M059J (cell line): ENCODE measurements around the gene MIDN. TPM values are rescaled to one million over a fixed set of nuclear protein-coding genes. Genes with fewer than 3 reads are reported as not detected.
A peak's percentile ranks its signal among the peaks of the same experiment; 100 is the strongest.

Source experiments
- DNase-seq: peaks from one replicate; pipeline ENCODE4 v3.0.0-alpha.2; 2012; ENCODE audit warnings: low read depth
- total RNA-seq: library from RNA; depleted of rRNA; stranded (reverse); fragments of >200 nt; shearing (Covaris generic); gene quantifications from 2 replicates; pipeline ENCODE4 v1.2.3, GENCODE V29; 2014

The MIDN gene
- total RNA-seq, 1 experiment from 2014 or later = 11.0 TPM

DNA sequence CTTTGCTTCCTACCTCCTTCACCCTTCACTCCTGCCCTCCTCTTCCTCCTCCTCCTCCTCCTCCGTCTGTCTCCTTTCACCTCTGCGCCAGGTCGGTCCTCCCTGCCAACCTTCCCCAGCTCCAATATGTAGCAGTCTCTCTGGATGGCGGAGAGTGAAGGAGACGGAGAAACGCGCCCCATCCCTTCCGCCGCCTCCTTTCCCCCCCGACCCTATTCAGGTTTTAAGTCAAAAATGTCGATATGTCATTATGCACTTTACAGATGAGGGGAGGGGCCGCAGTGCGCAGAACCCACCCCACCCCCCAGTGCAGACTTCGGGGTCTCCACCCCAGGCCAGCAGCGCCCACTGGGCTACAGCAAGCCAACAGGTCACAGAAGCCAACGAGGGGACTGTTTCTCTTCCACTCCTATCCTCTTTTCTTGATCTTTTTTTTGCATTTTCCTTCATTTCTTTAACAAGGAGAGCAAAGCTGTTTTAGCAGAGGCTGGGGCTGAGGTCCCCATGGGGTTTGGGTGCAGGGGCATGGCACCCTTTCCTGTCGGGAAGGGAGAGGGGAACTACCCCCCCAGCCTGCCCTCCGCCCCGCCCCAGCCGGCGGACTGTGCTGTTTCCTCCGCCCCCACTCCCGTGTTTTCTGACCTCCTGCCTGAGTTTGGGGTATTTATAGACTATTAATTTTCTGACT lies 9.2 kb downstream of the MIDN start:
- no peak for DNase-seq

- no peak for DNase-seq
Observed at GRCh38 chr19:1258163-1258492, 9.7 kb downstream of the MIDN start.

GRCh38 chr19:1258707-1259205 lies 10.4 kb downstream of the MIDN start:
- no peak for DNase-seq

DNA sequence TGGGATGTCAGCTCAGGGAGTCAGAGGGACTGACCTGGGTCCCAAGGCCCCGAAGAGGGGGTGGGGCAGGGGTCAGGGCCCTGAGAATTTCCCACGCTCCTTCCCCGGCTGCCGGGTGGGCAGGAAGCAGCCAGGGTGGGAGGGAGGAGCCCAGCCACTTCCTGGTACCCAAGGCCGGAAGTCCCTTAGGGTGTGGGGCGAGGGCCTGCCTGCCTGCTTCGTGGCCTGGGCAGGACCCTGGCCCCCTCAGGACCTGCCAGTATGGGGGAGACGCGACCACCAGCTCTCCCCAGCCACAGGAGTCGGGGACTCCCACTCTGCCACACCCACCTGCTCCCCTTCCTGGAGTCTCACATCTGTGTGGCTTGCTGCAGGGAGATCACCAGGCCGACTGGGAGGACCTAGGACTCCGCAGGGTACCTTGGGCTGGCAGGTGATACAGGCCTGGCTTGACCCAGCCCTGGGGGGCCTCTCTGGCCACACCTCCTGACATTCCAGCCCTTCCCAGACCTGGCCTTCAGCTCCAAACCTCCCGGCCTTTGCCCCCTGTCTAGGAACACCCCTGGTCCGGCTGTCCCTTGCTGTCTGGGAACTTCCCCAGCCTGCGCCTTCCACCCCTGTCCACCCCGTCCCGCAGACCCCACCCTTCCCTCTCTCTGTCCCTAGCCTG lies 11.0 kb downstream of the MIDN start:
- peak; percentile 85 for DNase-seq

GRCh38 chr19:1259876-1260748 lies 11.7 kb downstream of the MIDN start:
- DNase-seq = peak; percentile 69

GRCh38 chr19:1260749-1261537 lies 12.6 kb downstream of the MIDN start:
- DNase-seq = peak; percentile 94

DNA sequence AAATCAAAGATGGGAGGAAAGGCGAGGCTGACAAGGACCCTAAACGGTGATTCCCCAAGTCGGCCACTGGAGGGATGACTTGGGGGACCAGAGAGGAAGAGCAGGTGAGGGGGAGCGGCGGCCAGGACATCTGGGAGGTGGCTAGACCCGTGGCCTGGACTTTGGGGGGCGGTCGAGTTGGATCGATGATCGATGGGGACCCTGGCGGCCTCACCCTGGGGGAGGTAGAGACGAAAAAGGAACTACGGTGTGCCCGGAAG lies 13.1 kb downstream of the MIDN start:
- DNase-seq = peak; percentile 60

GRCh38 chr19:1261798-1262622 lies 13.6 kb downstream of the MIDN start:
- peak; percentile 78 for DNase-seq

DNA sequence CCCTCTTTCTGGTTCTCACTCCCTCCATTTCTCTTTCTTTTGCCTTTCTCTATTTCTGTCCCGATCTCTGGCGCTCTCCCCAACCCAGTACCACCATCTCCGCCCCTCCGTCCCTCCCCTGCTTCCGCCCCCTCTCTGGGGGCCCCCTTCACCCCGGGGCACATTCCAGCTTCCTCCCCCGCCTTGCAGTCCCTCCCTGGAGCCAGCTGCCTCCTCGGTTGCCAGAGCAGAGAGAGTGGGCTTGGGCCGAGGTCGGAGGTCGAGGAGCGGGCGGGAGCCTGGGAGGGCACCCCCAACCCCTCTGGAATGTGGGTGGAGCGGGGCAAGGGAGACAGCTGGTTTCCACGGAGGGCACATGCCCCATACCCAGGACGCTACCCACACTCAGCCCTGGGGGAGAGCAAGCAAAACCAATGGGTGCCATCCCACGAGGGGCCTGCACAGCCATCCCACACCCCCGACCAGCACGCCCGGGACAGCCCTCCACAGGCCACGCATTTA lies 14.3 kb downstream of the MIDN start:
- DNase-seq = no peak

- DNase-seq = no peak
Observed at GRCh38 chr19:1263188-1263587, 14.8 kb downstream of the MIDN start.

DNA sequence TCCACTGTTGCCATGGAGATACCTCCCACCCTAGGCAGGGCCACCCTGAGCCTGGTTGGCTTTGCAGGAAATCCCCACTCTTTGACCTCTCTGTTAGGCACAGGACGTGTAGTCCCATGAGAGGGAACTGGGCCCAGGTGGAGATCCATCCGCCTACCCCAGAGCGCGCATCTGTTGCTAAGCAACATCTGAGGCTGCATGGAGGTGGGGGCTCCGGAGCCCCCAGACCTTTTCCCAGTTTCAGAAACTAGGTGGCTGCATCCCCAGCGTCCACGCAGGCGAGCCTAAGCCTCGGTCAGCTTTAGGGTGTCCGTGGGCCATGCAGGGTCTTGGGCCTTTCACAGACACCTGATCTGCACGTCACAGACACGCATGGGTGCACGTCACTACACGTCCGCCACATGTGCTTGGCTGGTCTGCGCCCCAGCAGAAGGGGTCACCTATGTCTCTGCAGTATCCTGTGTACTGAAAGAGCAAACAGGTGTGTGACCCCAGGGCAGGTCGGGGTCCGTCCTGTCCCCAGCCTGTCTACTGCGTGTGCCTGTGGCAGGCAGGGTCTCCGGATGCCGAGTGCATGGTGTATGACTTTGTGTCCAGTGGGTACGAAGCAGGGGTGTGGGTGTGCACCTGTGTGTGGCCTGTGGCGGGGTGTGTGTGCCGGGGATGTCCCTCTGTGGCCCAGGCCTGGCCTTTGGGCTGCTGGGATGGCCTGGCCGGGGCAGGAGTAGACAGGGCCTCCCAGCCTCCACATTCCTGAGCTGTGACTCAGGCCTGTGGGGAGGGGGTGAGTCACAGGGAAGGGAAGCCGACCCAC lies 16.6 kb downstream of the MIDN start:
- DNase-seq = peak; percentile 95

DNA sequence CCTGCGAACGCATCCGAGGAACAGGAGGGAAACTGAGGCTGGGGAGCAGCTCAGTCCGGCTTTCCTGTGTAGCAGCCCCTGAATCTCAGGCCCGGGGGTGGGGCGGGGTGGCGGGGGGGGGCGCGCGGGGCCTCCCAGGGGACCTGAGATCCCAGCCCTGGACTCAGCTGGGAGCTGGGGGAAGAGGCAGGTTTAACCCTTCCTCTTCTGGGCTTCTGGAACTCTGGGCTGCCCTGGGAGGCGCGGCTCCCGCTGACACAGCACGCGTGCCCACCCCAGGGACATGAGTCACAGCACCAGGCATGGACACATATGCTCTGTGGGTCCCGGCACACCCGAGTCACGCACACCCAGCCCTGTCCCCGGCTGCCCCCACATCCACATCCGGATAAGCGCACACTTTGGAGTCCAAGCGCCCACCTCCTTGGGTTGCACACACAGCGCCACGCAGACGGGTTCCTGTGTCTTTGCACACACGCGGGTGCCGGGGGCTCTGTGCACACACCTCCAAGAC lies 17.3 kb downstream of the MIDN start:
- DNase-seq = peak; percentile 88

DNA sequence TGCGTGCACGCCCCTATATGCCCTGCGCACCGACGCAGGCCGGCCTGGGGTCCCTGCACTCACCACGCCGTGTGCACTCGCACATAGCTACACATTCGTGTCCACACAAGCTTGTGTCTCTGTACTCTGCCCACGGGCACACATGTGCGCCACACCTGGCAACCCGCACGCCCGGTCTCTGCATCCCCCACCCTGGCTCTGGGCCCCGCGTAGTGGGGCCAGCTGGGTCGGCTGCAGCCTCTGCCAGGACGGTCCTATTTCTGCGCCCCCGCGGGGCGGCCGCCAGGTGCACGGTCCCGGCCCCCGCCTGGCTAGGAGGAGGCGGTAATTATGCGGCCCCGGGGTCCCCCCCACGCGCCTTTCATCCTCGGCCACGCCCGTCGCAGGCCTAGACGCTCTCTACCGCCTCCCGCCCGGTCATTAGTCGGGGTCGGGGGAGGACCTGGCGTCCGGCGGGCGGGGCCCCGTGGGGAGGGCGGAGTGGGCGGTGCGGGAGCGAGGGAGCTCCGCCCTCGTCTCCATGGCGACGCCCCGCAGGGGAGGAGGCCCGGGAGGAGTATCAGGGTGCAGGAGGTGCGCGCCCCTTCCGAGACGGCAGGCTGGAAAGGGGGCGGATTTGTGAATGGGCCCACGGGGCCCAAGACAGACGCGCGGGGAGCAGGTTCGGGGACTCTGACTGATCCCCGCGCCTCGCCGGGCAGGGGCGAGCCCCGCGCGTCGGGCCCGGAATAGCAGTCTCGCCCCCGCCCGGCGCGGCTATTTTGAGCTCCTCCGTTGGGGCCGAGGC lies 17.9 kb downstream of the MIDN start:
- peak; percentile 89 for DNase-seq

- peak; percentile 51 for DNase-seq
Observed at GRCh38 chr19:1266916-1267476, 18.6 kb downstream of the MIDN start.

GRCh38 chr19:1267477-1268225 lies 19.3 kb downstream of the MIDN start:
- no peak for DNase-seq

DNA sequence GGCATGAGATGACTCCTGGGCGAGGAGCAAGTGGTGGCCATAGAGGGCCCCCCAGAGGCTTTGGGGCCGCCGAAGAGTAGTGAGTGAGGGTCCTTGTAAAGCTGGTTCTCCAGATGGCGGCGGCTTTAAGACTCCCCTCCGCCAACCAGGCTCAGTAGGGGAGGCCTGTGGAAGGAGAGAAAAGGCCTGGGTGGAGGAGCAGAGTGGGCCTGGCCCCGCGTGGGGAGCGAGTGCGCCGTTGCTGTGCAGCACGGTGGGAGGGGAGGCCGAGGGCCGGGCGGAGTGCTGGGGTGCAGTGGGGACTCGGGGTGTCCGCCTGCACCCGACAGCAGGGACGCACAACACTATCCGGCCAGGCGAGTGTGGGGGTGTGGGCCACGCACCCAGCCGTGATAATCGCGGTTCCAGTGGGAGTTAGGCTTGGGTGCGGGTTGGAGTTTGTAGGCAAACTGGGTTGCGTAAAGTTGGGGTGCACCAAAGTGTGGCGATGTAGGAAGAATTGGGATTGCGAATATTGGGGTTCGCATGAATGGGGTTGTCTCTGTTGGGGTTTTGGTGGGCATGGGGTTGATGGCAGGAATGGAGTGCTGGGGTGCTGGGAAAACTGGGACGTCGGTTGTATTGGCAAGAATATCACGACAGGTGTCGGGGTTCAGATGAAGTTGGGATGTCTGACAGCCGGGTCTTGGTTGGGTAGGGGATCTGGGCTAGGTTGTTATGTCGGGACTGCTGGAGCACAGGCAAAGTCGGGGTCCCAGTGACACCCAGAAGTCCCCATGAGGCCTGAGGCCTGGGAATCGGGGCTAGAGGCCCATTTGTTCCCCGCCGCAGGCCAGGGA lies 20.1 kb downstream of the MIDN start:
- DNase-seq = no peak

DNA sequence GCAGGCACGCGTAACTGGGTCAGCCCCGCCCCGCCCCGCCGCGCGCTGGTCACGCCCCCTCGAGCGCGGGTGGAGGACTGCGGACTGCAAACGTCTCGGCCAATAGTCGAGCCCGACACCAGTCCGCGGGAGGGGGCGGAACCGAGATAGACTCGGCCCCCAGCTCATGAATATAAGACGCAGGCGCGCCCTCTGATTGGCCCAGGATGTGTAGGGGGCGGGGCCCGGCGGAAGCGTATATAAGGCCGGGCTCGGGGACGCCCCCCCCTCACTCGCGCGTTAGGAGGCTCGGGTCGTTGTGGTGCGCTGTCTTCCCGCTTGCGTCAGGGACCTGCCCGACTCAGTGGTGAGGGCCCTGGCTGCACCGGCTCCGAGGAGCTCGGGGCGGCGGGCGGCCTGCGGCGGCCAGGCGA lies 20.7 kb downstream of the MIDN start, which contains the start of gene CIRBP:
Gene CIRBP (plus strand): TSS at position 268 of the 413 bp plus-strand sequence. CDS start 1,602 bp downstream, outside the sequence.
- DNase-seq = peak; percentile 99
